AG09309 (cell line): ENCODE data around the gene MIER2.

Source experiments
- DNase-seq: peaks from one replicate; pipeline ENCODE4 v3.0.0-alpha.2; 2010; ENCODE audit warnings: low read depth
- H3K4me3 ChIP-seq: 2 replicates; pipeline ENCODE4 v1.5.1; 2011; ENCODE audit warnings: mild to moderate bottlenecking, low read depth, low read length, moderate library complexity; ENCODE audit not compliant: control insufficient read depth
- TF ChIP-seq, protein P1 (sequence below): IDR thresholded peaks from 2 replicates; pipeline ENCODE4 v1.5.1; 2011; ENCODE audit warnings: mild to moderate bottlenecking, low read depth, low read length, inconsistent platforms; ENCODE audit not compliant: insufficient read depth, control insufficient read depth; ENCODE audit errors: missing control alignments

The MIER2 gene

DNA sequence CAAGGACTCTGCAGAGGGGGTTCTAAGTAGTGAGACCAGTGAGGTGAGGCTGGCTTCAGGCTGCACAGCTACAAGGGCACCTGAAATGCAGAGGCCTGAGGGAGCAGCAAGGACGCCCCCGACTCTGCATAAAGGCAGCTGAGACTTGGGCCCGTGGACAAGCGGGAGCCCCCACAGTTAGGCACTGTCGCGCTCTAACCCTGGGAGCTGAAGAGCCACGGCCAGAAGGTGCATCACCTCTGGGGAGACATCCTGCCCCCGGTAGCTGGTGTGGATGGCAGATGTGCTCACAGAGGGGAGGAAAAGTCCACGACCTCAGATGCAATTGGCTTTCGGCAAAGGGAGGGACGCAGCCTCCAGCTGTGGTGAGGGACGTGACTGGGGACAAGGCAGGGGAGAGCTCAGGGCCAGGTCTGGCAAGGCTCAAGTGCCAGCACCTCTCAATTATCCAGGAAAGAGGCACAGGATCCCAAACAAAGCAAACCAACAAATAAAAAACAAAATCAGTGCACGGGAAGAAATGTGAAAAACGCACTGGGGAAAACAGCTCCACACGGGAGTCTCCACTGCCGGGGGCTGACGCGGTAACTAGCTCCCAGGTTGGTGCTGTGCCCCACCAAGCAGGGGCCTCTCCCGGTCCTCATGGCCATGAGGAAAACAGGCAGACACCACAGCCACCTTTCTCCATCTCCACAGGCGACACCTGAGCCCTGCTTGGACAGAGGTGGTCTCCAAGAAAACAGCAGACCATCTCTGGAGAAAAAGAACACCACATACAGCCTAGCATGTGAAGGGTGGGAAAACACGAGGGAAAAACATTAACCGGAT is 30.4 kb downstream of the MIER2 start:
- TF ChIP-seq, protein P1, sequence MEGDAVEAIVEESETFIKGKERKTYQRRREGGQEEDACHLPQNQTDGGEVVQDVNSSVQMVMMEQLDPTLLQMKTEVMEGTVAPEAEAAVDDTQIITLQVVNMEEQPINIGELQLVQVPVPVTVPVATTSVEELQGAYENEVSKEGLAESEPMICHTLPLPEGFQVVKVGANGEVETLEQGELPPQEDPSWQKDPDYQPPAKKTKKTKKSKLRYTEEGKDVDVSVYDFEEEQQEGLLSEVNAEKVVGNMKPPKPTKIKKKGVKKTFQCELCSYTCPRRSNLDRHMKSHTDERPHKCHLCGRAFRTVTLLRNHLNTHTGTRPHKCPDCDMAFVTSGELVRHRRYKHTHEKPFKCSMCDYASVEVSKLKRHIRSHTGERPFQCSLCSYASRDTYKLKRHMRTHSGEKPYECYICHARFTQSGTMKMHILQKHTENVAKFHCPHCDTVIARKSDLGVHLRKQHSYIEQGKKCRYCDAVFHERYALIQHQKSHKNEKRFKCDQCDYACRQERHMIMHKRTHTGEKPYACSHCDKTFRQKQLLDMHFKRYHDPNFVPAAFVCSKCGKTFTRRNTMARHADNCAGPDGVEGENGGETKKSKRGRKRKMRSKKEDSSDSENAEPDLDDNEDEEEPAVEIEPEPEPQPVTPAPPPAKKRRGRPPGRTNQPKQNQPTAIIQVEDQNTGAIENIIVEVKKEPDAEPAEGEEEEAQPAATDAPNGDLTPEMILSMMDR, result no peak
- DNase-seq, result no peak

GRCh38 chr19:313169-313987 is 31.2 kb downstream of the MIER2 start:
- H3K4me3 ChIP-seq, result no peak overlapping the region
- TF ChIP-seq, protein P1, result no peak
- DNase-seq, result no peak

More for the DNA sequence above, 30.4 kb downstream of the MIER2 start:
- no peak overlapping the region for H3K4me3 ChIP-seq

- no peak for DNase-seq
- no peak overlapping the region for H3K4me3 ChIP-seq
- TF ChIP-seq, protein P1, result no peak
These were observed 32.8 kb downstream of the MIER2 start for GRCh38 chr19:311813-312261.

GRCh38 chr19:310781-311496 is 33.7 kb downstream of the MIER2 start:
- TF ChIP-seq, protein P1, result no peak
- H3K4me3 ChIP-seq, result no peak overlapping the region
- DNase-seq, result no peak

DNA sequence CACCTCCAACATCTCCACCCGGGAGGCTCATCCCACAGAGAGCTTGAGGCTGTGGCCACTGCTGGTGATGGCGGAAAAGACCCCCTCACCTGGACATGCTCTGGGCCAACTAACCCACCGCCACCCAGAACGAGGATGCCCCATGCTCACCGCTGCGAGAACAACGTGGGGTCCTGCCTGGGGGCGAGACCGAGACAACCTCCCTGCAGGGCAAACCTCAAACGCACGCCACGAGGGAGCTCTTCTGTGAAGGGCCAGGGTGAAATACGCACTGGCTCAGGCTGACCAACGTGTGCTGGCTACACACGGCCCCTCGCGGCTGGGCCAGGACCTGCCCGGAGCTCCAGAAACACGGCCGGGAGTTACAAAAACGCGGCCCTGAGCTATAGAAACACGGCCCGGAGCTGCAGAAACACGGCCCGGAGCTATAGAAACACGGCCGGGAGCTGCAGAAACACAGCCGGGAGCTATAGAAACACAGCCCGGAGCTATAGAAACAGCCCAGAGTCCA is 34.4 kb downstream of the MIER2 start:
- TF ChIP-seq, protein P1, result no peak
- no peak for DNase-seq
- no peak overlapping the region for H3K4me3 ChIP-seq

GRCh38 chr19:309206-309565 is 35.4 kb downstream of the MIER2 start:
- no peak for DNase-seq
- TF ChIP-seq, protein P1, result no peak
- no peak overlapping the region for H3K4me3 ChIP-seq
